Measurements from ENCODE around the gene FAM200A.
"Not testable (repeated sequence)": the region's sequence is repeated elsewhere in the genome, so short reads cannot be mapped to it uniquely, and the experiment has no call there.

Gene FAM200A

GRCh38 chr7:99551767-99552463 lies at the start of gene FAM200A:
TSS of gene FAM200A (minus strand) at chr7:99552114. CDS start at chr7:99548407, 3,707 bp downstream.
- DNase-seq, result peak; percentile 90

GRCh38 chr7:99599836-99600235 lies 47.9 kb upstream of the FAM200A start:
- DNase-seq, result no peak

GRCh38 chr7:99597762-99598501 lies 46.0 kb upstream of the FAM200A start, which contains the start of gene TMEM225B:
TSS of gene TMEM225B (plus strand) at chr7:99598267. CDS start at chr7:99604389, 6,122 bp downstream.
- no peak for DNase-seq

GRCh38 chr7:99596408-99596955 lies 44.6 kb upstream of the FAM200A start:
- DNase-seq, result no peak

GRCh38 chr7:99594948-99595745 lies 43.2 kb upstream of the FAM200A start:
- DNase-seq, result no peak

GRCh38 chr7:99588868-99589267 lies 37.0 kb upstream of the FAM200A start:
- no peak for DNase-seq

GRCh38 chr7:99580778-99581332 lies 28.9 kb upstream of the FAM200A start:
- not testable (repeated sequence) for DNase-seq

GRCh38 chr7:99579956-99580777 lies 28.3 kb upstream of the FAM200A start:
- DNase-seq, result peak; percentile 79

- DNase-seq, result no peak
Measured at GRCh38 chr7:99579281-99579955, 27.5 kb upstream of the FAM200A start.

- no peak for DNase-seq
Measured at GRCh38 chr7:99576251-99576650, 24.3 kb upstream of the FAM200A start.

GRCh38 chr7:99573257-99573656 lies 21.3 kb upstream of the FAM200A start:
- DNase-seq, result no peak

- DNase-seq, result no peak
Measured at GRCh38 chr7:99571768-99572167, 19.9 kb upstream of the FAM200A start.

GRCh38 chr7:99568770-99569169 lies 16.9 kb upstream of the FAM200A start:
- not testable (repeated sequence) for DNase-seq

GRCh38 chr7:99563650-99564049 lies 11.7 kb upstream of the FAM200A start:
- DNase-seq, result no peak

GRCh38 chr7:99562832-99563231 lies 10.9 kb upstream of the FAM200A start:
- DNase-seq, result peak; percentile 46

- DNase-seq, result no peak
Measured at GRCh38 chr7:99562114-99562784, 10.3 kb upstream of the FAM200A start.

GRCh38 chr7:99561737-99562051 lies 9.8 kb upstream of the FAM200A start:
- no peak for DNase-seq

GRCh38 chr7:99560834-99561736 lies 9.2 kb upstream of the FAM200A start:
- no peak for DNase-seq

- no peak for DNase-seq
Measured at GRCh38 chr7:99559175-99559915, 7.4 kb upstream of the FAM200A start.

All from CD4-positive, alpha-beta T cell treated with Interleukin-6 for 4 hours (primary cell).